Loucy (cell line): ENCODE measurements around the gene AGAP1.
"Not testable (repeated sequence)": the region's sequence is repeated elsewhere in the genome, so short reads cannot be mapped to it uniquely, and the experiment has no call there.

Source experiments
- EZH2phosphoT487 ChIP-seq: fragments of 200-600 bp; IDR thresholded peaks from 2 replicates; pipeline ENCODE4 v1.6.1; 2018; ENCODE audit warnings: antibody characterized with exemption, mild to moderate bottlenecking, moderate library complexity, borderline replicate concordance
- TF ChIP-seq, protein P1 (sequence below): fragments of 200-600 bp; sonication (generic); conservative IDR thresholded peaks from 2 replicates; pipeline ENCODE4 v1.5.1; 2014; ENCODE audit warnings: mild to moderate bottlenecking, antibody characterized with exemption, low read length

- TF ChIP-seq, protein P1, sequence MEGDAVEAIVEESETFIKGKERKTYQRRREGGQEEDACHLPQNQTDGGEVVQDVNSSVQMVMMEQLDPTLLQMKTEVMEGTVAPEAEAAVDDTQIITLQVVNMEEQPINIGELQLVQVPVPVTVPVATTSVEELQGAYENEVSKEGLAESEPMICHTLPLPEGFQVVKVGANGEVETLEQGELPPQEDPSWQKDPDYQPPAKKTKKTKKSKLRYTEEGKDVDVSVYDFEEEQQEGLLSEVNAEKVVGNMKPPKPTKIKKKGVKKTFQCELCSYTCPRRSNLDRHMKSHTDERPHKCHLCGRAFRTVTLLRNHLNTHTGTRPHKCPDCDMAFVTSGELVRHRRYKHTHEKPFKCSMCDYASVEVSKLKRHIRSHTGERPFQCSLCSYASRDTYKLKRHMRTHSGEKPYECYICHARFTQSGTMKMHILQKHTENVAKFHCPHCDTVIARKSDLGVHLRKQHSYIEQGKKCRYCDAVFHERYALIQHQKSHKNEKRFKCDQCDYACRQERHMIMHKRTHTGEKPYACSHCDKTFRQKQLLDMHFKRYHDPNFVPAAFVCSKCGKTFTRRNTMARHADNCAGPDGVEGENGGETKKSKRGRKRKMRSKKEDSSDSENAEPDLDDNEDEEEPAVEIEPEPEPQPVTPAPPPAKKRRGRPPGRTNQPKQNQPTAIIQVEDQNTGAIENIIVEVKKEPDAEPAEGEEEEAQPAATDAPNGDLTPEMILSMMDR: not testable (repeated sequence)
- TF ChIP-seq EZH2phosphoT487: not testable (repeated sequence)
Measured at GRCh38 chr2:236141616-236142015, 647.8 kb downstream of the AGAP1 start.
